Stimulated activated CD8-positive, alpha-beta memory T cell treated with anti-CD3 and anti-CD28 coated beads, Interleukin-4, amount 100 ng/mL, for 1 hour (primary cell): ENCODE results near the gene FBXO10.
"Not testable (repeated sequence)": the region's sequence is repeated elsewhere in the genome, so short reads cannot be mapped to it uniquely, and the experiment has no call there.

Experiments used
- DNase-seq, 2 donors: peaks; one replicate each; pipeline ENCODE4 v3.0.0-alpha.2; 2020; ENCODE audit warnings: low read depth in 2 of 2, low spot score in 1 of 2

Gene FBXO10, protein sequence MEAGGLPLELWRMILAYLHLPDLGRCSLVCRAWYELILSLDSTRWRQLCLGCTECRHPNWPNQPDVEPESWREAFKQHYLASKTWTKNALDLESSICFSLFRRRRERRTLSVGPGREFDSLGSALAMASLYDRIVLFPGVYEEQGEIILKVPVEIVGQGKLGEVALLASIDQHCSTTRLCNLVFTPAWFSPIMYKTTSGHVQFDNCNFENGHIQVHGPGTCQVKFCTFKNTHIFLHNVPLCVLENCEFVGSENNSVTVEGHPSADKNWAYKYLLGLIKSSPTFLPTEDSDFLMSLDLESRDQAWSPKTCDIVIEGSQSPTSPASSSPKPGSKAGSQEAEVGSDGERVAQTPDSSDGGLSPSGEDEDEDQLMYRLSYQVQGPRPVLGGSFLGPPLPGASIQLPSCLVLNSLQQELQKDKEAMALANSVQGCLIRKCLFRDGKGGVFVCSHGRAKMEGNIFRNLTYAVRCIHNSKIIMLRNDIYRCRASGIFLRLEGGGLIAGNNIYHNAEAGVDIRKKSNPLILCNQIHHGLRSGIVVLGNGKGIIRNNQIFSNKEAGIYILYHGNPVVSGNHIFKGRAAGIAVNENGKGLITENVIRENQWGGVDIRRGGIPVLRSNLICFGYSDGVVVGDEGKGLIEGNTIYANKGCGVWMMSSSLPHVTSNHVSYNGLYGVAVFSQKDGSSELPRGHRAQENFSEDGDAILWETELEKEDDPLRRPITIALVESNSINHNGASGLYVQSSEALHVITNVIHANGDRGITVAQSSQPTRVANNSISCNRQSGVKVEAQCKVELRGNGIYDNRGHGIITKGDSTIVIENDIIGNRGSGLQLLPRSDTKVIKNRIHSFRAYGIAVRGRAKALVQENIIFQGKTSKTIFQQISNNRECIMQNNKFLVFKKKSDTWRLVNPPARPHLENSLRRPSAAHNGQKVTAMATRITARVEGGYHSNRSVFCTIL

DNA sequence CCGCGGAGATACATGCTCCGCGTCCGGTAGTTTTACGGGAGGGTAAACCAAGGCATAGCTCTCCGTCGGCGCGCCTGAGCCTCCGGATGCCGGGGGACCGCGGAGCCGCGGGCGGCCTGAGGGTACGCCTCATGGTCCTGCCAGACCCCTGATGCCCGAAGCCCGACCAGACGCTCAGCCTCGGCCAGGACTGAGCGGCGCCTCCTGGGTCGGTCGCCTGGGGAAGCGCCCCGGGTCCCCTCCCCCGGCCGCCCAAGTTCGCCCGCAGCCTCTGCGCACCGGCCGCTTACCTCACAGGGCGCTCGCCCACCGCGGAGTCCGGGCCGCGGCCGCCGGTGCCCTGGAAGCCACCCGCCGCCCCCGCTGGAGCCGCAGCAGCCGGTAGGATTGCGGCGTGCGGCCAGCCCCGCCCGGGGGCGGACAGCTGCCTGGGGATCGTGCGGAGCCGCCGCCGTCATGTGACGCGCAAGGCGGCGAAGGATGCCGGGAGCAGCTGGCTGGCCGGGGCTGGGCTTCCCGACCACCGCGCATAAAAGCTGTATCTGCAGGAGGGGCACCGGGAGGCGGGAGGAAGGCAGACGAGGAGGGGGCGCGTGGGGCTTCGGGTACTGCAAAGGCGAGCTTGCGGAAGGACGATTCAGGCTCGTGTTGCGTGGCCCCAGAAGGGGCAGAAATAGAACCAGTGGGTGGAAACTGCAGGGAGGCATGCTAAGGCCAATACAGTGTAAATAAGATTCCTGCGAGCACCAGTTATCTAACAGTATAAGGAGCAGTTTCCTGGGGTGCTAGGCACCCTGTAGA lies at the start of gene FBXO10:
Gene FBXO10 (minus strand): TSS at position 460 of the 801 bp plus-strand sequence. CDS start 34,612 bp downstream, outside the sequence.
- no peak for DNase-seq

DNA sequence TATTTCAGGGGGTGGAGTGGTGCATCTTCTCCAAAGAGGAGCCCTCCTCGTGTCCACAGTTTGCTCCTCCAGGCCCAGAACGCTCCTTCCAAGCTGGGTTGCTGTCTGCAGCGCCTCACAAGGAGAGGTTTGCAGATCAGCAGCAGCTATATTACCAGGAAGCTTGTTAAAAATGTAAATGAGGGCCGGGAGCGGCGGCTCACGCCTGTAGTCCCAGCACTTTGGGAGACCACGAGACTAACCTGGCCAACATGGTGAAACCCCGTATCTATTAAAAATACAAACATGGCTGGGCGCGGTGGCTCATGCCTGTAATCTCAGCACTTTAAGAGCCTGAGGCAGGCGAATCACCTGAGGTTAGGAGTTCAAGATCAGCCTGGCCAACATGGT lies 49.6 kb upstream of the FBXO10 start:
- no peak for DNase-seq

DNA sequence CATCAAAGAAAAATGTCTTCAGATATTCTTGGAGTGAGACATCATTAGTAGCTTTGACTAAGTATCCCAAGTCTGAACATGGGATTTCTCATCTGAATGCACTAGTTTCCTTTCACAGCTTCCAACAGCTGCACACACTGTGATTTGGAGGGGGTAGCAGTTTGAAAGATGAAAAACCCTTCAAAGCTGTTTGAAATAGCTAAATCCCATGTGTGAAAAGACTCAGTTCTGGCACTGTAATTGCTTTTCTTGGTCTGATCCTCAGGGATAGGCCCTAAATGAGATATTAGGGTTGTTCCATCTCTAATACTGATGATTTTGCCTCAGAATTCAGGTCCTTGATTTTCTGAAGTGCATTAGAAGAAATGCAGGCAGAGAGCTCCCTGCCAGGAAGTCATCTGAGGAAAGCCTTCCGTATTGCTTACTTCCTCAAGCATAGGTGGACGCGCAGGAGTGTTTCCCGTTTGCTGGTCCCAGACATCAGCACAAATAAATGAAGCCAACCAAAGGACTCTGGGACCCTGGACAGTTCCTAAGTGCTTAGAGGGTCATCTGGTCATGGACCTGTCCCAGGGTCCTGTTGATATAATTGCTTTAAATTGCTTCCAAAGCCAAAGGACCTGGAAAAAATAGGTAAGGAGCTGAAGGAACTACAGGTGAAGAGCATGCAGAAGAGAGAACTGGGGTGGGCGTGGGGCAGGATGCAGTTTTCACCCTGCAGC lies 49.0 kb upstream of the FBXO10 start:
- DNase-seq: no peak

DNA sequence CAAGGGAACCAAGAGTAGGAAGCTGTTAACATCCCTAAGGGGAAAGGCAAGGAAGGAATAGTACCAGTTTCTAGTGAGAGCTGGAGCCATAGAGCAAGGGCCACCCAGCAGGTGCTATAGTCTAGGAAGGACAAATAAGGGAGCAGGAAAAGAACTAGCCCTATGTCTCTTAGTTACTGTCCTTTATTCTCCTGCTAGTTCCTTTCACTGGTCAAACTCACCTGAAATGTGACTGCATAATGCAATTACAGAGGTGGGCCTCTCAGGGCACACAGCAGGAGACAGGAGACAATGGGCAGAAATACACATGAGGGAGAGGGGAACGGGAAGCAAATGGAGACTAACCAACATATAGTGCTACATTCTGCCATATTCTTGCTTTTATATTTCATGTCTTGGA lies 47.9 kb upstream of the FBXO10 start:
- no peak for DNase-seq

DNA sequence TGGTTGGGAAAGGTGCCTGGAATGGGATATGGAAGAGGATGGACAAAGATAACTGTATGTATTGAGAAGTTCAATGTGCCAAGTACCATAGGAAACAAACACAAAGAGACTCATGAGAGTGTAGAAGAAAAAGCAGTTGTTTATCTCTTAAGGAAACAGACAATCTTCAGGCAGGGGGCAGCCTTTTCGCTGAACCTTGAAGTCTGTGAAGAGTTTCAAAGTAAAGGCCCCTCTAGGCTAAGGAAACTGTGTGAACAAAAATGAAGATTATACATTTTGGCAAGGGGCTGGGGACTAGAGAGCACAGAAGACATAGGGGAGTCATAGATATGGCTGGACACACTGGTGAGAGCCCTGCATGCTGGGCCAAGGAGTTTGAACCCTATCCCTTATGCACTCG lies 47.1 kb upstream of the FBXO10 start:
- DNase-seq: no peak

DNA sequence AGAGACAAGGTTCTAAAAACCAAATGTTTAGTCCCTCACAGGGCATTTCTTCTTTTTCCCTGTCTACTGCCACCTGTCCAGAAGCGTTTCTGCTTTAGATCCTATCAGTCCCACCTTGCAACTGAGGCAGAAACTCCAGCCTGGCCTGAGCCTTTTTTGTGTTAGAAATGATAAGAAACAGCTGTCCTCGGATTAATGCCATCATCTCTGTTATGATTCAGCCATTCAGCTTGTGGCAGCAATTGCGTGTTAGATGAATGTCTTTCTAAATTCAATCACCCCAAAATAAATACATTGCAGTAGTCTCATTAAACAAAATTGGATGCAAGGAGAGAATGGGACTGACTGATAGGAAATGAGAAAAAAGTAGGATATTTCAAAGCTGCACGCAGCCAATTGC lies 46.3 kb upstream of the FBXO10 start:
- no peak for DNase-seq

DNA sequence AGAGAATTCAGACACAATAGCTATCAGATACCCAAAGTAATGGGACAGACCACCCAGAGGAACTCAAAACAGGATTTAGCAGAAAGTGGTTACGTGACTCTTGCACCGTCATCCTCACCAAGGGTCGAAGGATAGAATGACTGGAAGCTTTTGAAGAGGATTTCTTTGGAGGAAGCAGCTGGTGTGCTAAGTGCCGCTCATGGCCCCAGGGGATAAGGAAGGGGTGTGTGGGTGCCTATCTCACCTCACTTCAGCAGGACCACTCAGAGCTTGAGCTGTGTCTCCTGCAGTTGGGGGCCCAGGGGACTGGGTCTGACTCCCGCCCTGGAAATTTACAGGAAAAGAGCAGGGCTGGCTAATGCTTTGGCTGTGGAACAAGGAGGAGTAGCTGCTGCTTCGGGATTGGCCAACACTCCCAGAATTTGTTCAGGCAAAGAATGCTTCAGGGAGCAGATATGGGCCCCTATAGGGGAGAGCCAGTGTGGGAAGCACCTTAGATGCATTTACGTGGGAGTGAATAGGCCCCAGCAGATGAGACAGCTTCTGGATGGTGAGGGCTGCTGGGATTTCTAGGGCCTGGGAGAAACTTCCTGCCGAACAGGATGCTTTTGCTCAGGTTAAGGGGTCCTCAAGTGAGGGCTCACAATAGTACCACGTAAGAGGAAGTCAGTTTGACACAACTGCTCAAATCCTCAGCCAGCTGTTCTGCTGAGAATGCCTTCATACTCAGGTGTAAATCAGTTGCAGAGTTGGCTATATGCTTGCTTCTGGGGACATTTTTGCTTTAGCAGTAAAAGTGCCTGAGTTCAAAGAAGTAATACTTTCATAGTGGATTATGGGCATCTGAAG lies 45.3 kb upstream of the FBXO10 start:
- no peak for DNase-seq

DNA sequence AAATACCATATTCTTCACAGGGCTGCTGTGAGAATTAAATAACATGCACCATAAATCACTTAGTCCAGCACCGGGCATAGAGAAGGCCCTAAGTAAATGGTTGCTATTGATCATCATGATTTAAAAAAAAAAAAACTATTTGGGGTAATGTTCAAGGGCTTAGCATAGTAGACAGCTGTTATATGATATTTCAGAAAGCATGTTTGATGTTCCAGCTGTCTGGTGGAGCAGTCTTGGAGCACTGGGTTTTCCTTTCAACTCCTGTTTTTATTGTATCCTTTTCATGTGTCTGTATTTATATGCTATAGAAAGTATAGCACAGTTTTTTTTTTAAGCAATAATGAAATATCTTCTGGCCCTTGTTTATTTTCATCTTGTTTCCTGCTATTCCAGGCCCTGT lies 44.2 kb upstream of the FBXO10 start:
- DNase-seq: no peak

DNA sequence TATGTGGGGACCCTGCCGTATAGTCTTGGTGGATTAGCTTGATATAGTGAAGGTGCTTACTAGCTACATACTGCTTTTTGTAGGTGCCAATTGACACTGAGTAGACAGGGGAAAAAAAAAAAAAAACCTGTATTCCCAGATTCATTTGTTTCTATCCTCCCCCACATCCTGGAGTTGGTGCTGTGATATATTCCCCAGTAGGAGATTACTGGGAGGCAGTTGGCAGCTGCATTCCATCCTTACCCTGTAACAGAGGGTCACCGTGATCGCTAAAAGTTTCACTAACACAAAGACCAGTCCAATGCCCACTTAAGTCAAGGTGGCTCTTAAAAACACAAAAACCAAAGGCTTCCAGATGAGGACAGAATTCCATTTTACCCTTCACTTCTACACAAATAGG lies 43.6 kb upstream of the FBXO10 start:
- no peak for DNase-seq

DNA sequence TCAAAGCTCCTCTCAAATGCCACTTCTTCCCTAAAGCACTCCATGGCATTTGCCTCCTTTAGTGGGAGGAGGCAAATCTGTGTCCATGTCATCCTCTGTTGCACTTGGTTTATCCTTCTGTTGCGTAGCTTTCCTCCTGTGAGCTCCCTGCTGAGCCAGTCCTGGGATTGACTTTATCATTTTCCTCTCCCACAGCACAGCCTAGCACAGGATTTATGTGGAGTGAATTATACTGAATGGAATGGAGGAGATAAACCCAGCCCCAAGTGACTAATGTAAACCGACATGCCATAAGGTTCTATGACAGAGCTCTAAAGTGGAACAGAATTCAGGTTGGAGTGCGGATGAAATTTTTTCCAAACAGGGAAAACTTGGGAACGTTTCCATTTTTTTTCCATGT lies 42.6 kb upstream of the FBXO10 start:
- no peak for DNase-seq

DNA sequence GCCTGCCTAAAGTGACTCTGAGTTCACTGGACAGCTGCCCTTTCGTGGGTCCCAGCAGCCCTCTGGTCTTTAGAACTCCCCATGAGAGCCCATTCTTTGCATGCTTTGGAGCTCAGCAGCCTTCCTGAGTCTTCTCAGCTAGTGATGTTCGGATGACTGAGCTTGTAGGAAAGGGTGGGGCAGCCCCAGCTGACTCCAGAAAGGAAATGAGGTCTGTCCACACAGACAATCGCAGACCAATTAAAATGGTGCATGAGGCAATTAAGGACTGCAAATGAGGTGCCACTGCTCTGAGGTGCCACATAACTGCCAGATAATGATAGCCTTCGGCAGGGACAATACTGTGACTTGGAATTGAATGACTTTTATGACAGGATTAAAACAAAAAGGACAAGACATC lies 41.7 kb upstream of the FBXO10 start:
- DNase-seq: no peak

DNA sequence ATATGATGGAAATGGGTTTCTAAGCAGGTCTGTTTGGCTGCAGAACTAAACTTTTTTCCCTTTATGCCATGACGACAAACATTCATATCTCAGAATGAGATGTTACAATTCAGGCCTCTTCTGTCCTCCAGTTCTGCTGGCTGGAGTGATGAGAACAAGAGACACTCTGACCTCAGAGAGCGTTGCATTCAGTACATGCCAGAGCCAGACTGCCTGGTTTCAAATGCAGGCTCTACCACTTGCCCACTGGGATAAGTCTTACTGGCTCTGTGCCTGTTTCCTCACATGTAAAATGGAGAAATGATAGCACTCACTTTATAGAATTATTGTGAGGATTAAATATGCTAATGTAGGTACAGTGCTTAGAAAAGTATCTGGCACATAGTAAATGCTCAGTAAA lies 41.0 kb upstream of the FBXO10 start:
- DNase-seq: no peak

DNA sequence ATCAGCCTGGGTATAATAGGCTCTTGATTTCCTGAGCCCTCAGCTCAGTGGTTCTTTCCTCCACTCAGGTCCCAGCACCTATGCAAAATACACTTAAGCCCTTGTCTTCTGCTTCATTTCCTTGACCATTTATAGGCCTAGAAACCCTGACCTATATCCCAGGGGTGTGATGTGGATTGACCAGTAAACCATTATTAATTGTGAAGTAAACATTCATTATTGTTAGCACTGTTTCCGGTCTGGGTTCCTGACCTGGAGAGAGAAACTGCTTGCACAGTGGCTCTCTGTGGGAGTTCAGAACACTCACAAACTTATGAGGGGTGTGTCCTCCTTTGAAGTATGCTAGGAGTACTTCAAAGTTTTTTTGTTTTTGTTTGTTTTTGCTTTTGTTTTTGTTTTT lies 35.8 kb upstream of the FBXO10 start:
- DNase-seq: no peak

DNA sequence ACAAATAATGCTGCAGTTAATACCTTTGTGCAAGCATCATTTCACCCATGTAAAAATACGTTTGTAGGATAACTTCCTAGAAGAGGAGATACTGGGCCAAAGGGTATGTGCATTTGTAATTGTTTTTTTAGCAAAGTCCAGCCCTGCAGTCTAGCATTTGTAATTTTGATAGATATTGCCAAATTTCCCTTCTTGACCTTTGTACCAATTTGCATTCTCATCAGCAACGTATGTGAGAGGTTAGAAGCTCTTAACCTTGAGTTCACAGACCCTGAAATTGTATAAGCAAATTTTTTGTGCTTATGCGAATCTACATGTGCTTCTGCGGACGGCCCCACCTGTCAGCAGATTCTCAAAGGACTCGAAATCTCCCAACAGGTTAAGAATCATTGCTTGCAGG lies 34.8 kb upstream of the FBXO10 start:
- no peak for DNase-seq

DNA sequence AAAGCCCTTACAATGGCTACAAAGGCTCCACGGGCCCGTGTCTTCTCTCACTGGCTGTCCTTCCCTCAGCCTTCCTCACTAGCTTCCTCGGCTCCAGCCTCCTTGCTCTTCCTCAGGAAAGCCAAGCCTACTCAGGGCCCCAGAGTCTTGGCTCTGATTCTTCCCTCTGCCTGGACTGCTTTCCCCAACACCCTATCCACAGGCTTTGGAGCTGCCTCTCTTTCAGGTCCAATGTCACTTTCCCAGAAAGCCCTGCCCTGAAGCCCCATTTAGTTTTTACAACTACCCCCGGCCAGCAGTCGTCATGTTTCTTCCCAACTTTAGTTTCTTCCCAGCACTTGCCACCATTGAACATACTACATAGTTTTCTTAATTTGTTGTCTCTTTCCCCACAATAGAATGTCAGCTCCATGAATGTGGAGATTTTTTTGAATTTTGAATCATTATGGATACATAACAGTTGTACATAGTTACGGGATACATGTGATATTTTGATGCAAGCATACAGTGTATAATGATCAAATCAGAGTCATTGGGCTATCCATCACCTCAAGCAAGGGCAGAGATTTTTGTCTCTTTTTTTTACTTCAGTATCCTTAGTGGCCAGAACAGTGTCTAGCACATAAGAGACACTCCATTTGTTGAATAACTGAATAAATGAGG lies 33.7 kb upstream of the FBXO10 start:
- DNase-seq: no peak

DNA sequence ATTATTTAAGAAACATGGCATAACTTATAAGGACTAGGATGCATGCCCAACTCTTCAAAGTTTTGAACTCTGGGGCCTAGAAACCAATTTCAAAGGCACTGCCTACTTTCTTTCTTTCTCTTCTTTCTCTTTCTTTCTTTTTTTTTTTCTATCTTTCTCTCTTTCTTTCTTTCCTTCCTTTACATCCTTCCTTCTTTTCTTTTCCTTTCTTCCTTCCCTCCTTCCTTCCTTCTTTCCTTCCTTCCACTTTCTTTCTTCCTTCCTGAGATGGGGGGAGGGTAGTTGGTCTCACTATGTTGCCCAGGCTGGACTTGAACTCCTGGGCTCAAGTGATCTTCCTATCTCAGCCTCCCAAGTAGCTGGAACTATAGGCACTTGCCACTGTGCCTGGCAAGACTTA lies 32.1 kb upstream of the FBXO10 start:
- DNase-seq: no peak

DNA sequence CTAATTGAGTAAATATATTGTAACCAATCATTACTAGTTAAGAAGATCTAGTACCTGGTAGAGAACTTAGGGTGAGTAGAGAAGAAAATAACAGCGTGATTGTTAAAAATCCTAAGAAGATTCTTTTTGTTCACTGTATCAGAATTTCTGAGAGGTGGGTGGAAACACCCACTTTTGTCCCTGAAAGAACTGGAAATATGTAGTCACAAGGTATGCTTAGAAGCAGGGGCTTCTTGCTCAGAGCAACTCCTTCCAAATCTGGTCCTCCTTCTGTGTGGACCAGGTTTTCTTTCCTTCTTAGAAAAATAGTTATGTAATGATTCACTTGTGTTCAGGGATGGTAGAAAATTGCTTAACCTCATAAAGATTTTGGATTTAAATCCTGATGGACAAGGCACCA lies 28.1 kb upstream of the FBXO10 start:
- DNase-seq: no peak

DNA sequence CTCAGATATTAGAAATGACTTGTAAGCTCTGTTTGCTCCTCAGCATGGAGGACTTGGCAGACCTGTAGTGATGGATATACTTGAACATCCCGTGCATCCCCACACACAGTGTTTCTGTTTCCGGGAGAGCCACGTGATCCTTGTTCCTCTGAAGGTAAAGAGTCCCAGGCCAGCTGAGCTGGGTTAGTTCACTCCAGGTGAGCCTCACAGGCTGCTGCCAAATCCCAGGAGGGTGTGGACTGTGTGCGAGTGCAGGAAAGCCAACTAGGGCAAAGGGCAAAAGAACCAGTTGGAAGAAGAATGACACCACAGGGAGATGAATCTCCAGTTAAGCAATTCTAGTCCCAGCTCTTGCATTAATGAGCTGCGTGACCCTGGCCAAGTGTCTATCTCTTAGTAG lies 26.6 kb upstream of the FBXO10 start:
- no peak for DNase-seq

DNA sequence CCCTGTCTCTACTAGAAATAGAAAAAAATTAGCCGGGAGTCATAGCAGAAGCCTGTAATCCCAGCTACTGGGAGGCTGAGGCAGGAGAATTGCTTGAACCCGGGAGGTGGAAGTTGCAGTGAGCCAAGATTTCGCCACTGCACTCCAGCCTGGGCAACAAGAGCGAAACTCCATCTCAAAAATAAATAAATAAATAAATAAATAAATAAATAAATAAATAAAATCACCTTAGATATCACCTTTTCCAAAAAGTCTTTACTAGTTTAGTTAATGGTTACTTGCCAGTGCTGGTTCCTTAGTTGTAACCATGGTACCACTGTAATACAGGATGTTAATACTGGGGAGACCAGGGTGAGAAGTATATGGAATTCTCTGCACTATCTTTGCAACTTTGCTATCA lies 25.9 kb upstream of the FBXO10 start:
- DNase-seq: not testable (repeated sequence)
